Brain pericyte (primary cell): ENCODE results near the gene EPC1.
"Not testable (repeated sequence)": the region's sequence is repeated elsewhere in the genome, so short reads cannot be mapped to it uniquely, and the experiment has no call there.

Source experiments
- DNase-seq: peaks from one replicate; pipeline ENCODE4 v3.0.0-alpha.2; 2012; ENCODE audit warnings: low read depth, low spot score

Gene EPC1

GRCh38 chr10:32372000-32372875 lies 25.3 kb upstream of the EPC1 start:
- DNase-seq = no peak

DNA sequence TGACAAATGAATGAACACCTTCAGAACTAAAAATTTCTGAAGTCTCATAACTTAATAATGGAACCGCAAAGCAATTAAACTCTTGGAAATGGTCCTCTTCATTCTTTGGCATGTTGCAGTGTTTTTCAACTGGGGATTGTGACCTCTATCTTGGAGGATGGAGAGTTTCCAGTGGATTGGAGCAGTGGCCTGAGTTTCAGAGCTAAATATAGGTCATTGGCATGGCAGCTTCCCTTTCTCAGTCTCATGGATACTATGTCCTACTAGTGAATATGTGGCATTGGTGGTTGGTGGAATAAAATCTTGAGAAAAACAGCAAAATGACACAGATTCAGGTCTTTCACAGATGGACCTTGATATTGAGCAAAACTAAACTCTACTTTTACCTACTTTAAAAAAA lies 24.1 kb upstream of the EPC1 start:
- DNase-seq = no peak

- DNase-seq = no peak
Measured at GRCh38 chr10:32367793-32368453, 21.0 kb upstream of the EPC1 start.

DNA sequence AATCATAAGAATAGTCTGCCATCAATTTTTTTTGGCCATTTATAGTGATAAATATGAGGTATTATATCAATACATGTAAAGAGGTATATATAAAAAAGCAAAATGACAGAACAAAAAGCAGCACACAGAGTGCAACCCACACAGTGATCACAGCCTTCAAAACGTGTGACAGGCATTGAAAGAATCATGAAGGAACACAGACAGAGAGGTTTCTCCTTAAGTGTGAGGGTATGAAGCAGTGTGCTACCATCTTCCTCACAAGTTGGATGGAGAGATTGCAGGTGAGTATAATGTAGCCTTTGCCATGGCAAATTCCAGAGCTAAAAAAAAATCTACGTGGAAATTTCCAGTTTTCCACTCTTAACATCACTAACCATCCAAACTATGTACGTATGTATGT lies 19.6 kb upstream of the EPC1 start:
- no peak for DNase-seq

- DNase-seq = no peak
Measured at GRCh38 chr10:32366111-32366510, 19.2 kb upstream of the EPC1 start.

DNA sequence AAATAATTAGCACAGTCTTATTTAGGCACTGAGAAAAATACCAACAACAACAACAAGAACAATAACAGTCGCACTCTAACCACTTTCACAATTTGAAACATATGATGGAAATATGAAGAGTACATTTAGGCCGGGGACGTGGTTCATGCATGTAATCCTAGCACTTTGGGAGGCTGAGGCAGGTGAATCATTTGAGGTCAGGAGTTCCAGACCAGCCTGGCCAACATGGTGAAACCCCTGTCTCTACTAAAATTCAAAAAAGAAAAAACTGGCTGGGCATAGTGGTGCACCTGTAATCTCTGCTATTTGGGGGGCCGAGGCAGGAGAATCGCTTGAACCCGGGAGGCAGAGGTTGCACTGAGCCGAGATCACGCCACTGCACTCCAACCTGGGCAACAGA lies 18.4 kb upstream of the EPC1 start:
- DNase-seq = not testable (repeated sequence)

- no peak for DNase-seq
Measured at GRCh38 chr10:32362571-32362970, 15.6 kb upstream of the EPC1 start.

DNA sequence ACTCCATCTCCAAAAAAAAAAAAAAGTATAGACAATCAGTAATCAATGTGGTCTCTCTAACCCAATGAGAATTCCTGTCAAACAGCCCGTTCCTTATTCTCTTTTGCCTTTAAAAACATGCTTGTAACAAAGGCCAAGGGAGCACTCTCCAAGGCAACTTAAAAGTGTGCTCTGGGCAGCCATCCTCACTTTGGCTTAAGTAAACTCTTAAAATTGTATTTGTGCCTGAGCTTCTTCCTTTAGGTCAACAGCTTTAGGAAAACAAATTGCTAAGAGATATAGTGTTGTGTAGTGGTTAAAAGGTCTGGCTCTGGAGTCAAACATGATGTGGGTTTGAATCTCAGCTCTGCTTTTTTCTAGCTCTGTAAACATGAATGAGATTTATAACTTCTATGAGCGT lies 13.9 kb upstream of the EPC1 start:
- no peak for DNase-seq

- DNase-seq = no peak
Measured at GRCh38 chr10:32360241-32360640, 13.3 kb upstream of the EPC1 start.

GRCh38 chr10:32357056-32357735 lies 10.2 kb upstream of the EPC1 start:
- DNase-seq = no peak

DNA sequence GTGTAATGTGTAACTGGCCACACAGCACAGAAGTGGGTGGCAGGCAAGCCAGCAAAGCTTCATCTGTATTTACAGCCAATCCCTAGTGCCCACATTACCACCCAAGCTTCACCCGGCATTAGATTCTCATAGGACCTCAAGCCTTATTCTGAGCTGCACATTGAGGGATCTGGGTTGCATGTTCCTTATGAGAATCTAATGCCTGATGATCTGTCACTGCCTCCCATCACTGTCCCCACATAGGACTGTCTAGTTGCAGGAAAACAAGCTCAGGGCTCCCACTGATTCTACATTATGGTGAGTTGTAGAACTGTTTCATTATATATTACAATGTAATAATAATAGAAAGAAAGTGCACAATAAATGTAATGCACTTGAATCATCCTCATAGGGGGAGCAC lies 7.7 kb upstream of the EPC1 start:
- DNase-seq = not testable (repeated sequence)

GRCh38 chr10:32350811-32351350 lies 3.9 kb upstream of the EPC1 start:
- no peak for DNase-seq

GRCh38 chr10:32349968-32350738 lies 3.2 kb upstream of the EPC1 start:
- DNase-seq = no peak

GRCh38 chr10:32349199-32349585 lies 2.2 kb upstream of the EPC1 start:
- no peak for DNase-seq

- no peak for DNase-seq
Measured at GRCh38 chr10:32348297-32349198, 1.6 kb upstream of the EPC1 start.

- no peak for DNase-seq
Measured at GRCh38 chr10:32347363-32348022, 535 bp upstream of the EPC1 start.

GRCh38 chr10:32346134-32346550 lies 816 bp downstream of the EPC1 start:
- peak; percentile 93 for DNase-seq

DNA sequence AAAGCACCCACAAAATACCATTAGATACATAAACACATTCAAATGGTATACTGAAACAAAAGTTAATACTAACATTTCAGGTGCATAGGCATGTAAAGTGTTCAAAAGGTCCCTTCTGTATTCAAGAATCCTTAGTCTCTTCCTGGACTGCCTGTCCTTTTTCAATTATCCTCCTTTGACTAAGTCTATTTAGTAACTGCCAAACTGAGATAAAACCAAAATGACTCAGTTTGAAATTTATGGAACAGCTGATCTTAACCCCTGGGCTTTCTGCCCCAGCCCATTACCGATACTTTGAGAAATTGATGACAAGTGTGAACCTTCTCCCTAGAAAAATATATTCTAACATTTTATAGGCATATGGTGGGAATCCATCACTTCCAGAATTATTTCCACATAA lies 5.4 kb downstream of the EPC1 start:
- no peak for DNase-seq

GRCh38 chr10:32340596-32341180 lies 6.3 kb downstream of the EPC1 start:
- no peak for DNase-seq

DNA sequence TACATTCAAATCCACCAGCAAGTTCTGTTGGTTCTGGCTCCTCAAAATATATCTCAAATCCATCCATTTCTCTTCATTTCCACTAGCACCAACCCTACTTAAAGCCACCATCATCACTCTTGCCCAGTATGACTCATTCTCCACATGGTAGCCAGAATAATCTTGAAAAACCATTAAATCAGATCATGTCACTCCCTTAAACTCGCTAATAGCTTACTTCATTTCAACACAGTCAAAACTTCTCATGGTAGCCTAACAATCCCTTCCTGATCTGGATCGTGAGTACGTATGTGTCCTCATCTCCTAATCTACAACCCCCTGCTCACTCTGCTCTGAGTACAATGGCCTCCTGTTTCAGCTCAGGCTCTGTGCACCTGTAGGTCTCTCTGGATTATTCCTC lies 8.7 kb downstream of the EPC1 start:
- DNase-seq = no peak
